ENCODE measurements around the gene HTT.

HTT gene

GRCh38 chr4:3205995-3206394, 131.5 kb downstream of the HTT start:
- no peak for DNase-seq

GRCh38 chr4:3206439-3207100, 132.1 kb downstream of the HTT start:
- DNase-seq: no peak

GRCh38 chr4:3207531-3208037, 133.1 kb downstream of the HTT start:
- DNase-seq: no peak

- no peak for DNase-seq
These were observed 134.3 kb downstream of the HTT start for GRCh38 chr4:3208826-3209225.

GRCh38 chr4:3209551-3210325, 135.3 kb downstream of the HTT start:
- no peak for DNase-seq

- DNase-seq: no peak
These were observed 136.0 kb downstream of the HTT start for GRCh38 chr4:3210467-3210866.

- no peak for DNase-seq
These were observed 137.4 kb downstream of the HTT start for GRCh38 chr4:3211866-3212265.

- no peak for DNase-seq
These were observed 138.1 kb downstream of the HTT start for GRCh38 chr4:3212391-3213105.

GRCh38 chr4:3213106-3213425, 138.6 kb downstream of the HTT start:
- no peak for DNase-seq

GRCh38 chr4:3213661-3214250, 139.3 kb downstream of the HTT start:
- DNase-seq: no peak

GRCh38 chr4:3215256-3215655, 140.8 kb downstream of the HTT start:
- DNase-seq: no peak

GRCh38 chr4:3215733-3216132, 141.3 kb downstream of the HTT start:
- no peak for DNase-seq

- no peak for DNase-seq
These were observed 142.8 kb downstream of the HTT start for GRCh38 chr4:3217266-3217665.

GRCh38 chr4:3217771-3218170, 143.3 kb downstream of the HTT start:
- DNase-seq: no peak

- no peak for DNase-seq
These were observed 144.6 kb downstream of the HTT start for GRCh38 chr4:3218824-3219760.

GRCh38 chr4:3219761-3220475, 145.4 kb downstream of the HTT start:
- no peak for DNase-seq

GRCh38 chr4:3220476-3221183, 146.1 kb downstream of the HTT start:
- no peak for DNase-seq

- no peak for DNase-seq
These were observed 146.7 kb downstream of the HTT start for GRCh38 chr4:3221184-3221494.

GRCh38 chr4:3221996-3222395, 147.5 kb downstream of the HTT start:
- DNase-seq: no peak

GRCh38 chr4:3223346-3223745, 148.9 kb downstream of the HTT start:
- DNase-seq: no peak
